NCI-H2171 treated with DMSO at 0.1 percent for 48 hours (cell line): ENCODE measurements around the gene OR8D4.
"Not testable (repeated sequence)": the region's sequence is repeated elsewhere in the genome, so short reads cannot be mapped to it uniquely, and the experiment has no call there.

Experiments
- DNase-seq: peaks from one replicate; lab custom pipeline; 2025; lab: John Stamatoyannopoulos, UW

OR8D4 gene

DNA sequence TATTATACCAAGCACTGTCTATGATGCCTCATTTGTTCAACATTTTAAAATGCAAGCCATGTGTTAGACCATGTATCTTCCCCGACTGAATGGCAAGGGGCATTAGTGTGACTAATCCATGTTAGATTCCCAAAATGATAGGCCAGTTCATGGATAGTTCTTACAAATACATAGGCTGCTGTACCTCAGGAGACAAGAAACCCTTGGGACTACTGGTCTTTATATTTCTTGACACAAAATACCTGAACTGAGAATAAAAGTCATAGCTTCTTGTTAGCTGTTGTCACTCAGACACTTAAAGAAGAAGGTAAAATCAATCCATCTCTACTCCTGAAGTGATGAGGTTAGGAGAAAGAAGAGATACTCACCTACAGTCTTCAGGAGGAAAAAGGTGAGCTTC, at the start of gene OR8D4:
Gene OR8D4 (plus strand): TSS at position 301 of the 400 bp plus-strand sequence. CDS start 4,265 bp downstream, outside the sequence.
- DNase-seq: no peak

GRCh38 chr11:123852321-123852720, 49.6 kb upstream of the OR8D4 start:
- DNase-seq: no peak

DNA sequence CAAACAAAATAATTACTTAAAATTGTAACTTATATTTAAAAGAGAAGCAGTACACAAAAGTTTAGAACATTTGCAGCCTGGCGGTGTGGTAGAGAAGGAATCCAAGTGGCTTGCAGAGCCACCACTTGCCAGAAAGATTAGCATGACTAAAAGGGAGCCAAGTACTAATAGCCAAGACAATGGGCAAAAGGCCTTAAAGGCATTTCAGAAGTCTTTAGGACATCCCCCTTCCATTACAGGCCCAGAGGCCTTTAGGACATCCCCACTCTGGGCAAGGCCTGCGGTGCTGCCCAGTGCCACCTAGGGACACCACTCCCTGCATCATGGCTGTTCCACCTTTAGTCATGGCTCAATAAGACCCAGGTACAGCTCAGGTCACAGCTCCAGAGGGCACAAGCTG, 48.9 kb upstream of the OR8D4 start:
- DNase-seq: no peak

DNA sequence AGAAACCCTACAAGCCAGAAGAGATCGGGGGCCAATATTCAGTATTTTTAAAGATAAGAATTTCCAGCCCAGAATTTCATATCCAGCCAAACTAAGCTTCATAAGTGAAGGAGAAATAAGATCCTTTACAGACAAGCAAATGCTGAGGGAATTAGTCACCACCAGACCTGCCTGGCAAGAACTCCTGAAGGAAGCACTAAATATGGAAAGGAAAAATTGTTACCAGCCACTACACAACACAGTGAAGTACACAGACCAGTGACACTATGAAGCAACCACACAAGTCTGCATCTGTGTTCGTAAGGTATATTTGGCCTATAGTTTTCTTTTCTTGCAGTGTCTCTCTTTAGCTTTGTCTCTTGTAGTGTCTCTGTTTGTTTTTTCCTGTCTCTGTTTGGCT, 45.5 kb upstream of the OR8D4 start:
- no peak for DNase-seq

DNA sequence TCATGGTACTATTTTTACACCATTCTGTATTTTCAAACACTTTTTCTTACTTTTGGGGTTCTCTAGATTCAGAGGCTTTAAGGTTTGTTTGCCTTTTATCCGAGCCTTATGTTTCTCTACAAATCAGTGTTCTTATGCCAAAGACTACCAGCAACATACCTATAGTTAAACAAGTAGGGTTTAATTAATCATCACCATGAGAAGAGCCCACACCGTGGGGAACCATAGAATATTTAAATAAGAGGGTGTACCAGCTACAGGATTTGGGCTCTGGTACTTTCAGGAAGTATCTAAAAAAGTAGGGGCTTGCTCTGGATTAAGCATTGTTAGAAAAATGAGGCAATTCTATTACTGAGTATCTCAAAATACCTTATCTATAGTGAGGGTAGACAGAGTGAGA, 42.2 kb upstream of the OR8D4 start:
- no peak for DNase-seq

GRCh38 chr11:123865293-123865692, 36.7 kb upstream of the OR8D4 start:
- DNase-seq: not testable (repeated sequence)

DNA sequence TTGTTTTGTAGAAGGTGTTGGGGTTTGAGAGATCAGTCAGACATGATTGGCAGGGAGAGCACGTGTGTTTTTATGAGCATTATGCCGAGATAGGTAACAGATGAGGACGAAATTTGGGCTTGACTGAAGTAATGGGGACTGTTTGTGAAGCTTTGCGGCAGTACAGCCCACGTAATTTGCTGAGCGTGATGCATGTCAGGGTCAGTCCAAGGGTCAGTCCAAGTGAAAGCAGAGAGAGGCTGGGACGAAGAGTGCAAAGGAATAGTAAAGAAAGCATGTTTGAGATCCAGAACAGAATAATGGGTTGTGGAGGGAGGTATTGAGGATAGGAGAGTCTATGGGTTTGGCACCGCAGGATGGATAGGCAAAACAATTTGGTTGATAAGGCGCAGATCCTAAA, 34.2 kb upstream of the OR8D4 start:
- not testable (repeated sequence) for DNase-seq

GRCh38 chr11:123880912-123881311, 21.1 kb upstream of the OR8D4 start:
- DNase-seq: no peak

DNA sequence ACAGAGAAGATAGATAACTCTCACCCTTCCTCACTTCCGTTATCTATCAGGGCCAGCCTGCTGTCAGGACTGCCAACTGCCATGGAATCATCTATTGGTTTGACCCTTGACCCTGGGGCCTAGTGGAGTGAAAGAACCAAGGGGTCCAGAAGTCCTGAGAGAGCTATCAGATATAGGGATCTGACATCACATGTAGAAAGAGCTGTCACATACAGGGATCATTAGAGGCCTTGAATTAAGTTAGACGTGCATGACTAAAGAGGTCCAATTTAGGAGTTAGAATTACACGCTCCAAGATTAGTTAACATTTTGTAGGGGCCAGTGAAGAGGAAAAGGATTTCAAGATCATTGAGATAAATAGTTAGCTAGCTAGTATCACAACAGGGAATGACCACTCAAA, 16.4 kb upstream of the OR8D4 start, which contains the start of gene TMEM225:
Gene TMEM225 (minus strand): TSS at position 101 of the 400 bp plus-strand sequence. CDS start 245 bp downstream, outside the sequence.
- DNase-seq: no peak

GRCh38 chr11:123892031-123892430, 9.9 kb upstream of the OR8D4 start:
- no peak for DNase-seq

DNA sequence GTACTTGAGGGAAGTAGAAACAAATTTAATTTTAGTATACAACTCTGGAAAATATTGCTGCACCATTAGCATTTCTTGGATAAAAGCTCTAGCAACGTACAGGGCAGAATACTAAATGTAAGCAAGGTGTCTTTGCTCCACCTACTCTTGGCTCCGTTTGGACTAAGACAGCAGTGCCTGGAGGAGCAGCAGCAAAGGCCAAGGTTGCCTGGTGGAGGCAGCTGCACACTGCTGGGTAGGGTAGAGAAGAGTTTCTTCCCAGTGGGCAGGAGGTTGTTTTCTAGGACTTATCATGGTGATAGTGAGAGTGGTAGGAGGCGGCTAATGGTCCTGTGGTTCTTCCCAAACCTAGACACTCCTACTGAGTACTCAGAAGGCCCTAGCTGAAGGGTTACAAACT, 2.2 kb upstream of the OR8D4 start:
- DNase-seq: no peak

DNA sequence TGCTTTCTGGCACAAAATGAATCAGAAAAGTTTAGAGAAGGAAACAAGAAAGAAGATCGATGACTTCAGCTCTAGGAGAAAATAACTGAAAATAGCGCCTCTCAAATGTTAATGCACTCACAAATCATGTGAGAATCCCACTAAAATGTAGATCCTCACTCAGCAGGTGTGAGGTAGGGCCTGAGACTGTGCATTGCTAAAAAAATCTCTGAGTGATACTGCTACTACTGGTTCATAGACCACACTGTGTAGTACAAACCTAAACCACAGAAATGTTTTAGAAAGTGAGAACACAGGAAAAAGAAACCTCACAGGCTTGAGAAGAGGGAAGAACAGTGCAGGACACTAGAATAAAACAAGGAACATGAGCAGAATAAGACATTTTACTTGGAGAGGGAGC, 2.0 kb downstream of the OR8D4 start:
- DNase-seq: no peak

DNA sequence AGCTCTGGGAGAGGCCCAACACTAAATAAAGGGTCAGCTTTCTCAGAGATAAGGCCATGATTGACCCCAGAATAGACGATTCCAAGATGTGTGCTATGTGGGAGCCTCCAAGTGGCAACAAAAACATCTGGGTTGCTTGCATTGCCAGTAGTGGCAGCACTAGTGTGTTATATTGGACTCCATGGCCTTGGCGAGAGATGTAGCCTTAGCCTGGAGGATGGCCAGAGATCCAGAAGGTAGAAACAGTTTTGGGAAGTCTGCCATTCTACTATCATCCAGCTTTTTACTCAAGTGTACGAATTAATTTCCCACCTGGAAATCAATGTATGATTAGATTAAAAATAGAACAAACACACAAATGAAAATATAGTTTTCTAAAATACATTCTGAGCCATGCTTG, 3.0 kb downstream of the OR8D4 start:
- no peak for DNase-seq

GRCh38 chr11:123905826-123906225, 3.9 kb downstream of the OR8D4 start:
- DNase-seq: no peak

DNA sequence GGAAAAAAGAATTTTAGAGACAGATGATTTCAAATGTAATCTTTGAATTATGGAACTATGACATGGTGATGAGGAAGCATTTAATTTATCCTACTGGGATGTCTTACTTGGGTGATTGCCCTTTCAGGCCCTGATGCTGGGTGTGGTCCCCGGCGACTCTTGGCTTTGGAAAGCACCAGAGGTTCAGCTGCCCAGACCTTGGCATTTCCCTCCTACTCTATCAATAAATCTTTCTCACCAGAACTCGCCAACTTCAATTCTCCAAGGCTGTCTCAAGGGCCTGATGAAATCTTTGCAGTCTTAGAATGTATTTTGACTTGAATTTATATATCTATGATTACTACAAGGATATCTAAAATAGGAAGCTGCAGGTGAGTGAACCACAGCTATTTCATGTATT, 19.0 kb downstream of the OR8D4 start:
- DNase-seq: no peak

DNA sequence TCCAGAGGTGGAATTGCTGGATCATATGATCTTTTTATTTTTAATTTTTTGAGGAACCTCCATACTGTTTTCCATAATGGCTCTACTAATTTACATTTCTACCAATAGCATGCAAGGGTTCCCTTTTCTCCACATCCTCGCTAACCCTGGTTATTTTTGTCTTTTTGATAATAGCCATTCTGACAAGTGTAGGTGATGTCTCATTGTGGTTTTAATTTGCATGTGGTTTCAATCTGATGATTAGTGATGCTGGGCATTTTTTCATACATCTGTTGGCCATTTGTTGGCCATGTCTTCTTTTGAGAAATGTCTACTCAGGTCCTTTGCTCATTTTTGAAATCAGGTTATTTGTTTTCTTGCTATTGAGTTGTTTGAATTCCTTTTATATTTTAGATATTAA, 22.1 kb downstream of the OR8D4 start:
- DNase-seq: no peak

DNA sequence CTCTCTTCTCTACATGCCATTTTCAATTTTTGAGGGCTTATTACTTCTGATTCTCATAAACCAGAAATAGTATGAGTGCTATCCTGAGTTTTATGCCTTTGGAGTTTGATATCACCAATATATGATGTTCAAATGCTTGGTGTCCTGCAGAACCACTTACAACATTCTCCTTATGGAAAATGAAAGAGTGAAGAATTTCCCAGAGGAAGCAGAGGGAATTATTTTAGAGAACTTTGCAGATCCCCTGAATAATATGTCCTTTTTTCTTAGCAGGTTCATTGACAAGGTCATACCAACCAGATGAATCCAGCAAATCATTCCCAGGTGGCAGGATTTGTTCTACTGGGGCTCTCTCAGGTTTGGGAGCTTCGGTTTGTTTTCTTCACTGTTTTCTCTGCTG, 37.4 kb downstream of the OR8D4 start, which contains the start of gene OR4D5:
Gene OR4D5 (plus strand): TSS at position 301 of the 400 bp plus-strand sequence. CDS start 0 bp downstream, at position 301.
- DNase-seq: no peak

DNA sequence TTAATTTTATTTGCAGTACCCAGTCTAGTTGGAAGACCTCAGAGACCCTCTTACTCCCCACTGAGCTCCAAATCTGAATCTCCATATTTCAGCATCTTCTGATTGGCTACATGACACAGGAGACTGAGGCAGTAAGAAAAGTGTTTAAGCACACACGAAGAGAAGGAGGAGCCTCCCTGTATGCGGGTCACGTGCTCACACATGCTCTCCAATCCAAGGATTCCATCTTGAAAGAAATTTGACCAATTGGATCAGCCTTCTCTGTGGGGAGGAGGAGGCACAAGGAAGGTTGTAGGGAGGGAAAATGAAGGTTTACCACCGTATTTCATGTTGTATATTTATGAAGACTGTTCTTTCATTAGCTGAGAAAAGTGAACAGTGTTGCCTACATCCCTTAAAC, 40.4 kb downstream of the OR8D4 start:
- DNase-seq: no peak

GRCh38 chr11:123943738-123944137, 41.8 kb downstream of the OR8D4 start, which contains the start of gene OR6T1:
Gene OR6T1 (minus strand): TSS chr11:123943838. CDS start chr11:123943838, 0 bp downstream.
- DNase-seq: no peak

GRCh38 chr11:123945132-123945531, 43.2 kb downstream of the OR8D4 start:
- DNase-seq: no peak

DNA sequence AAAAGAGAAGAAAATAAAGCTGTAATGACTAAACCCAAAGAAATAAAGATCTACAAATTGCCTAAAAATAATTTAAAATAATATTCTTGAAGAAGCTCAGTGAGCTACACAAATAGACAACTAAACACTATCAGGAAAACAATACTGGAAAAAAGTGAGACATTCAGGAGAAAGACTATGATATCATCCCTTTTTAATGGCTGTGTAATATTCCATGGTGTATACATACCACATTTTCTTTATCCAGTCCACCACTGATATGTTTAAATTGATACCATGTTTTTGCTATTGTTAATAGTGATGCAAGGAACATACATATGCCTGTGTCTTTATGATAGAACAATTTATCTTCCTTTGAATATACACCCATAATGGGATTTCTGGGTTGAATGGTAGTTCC, 54.8 kb downstream of the OR8D4 start:
- DNase-seq: no peak
